ENCODE data around the gene HMX1.

HMX1 gene

GRCh38 chr4:8910822-8911315 is 39.2 kb upstream of the HMX1 start:
- no peak overlapping the region for H3K4ac ChIP-seq (ENCODE audit: low read depth, low read length)
- H3K4me3 ChIP-seq (ENCODE audit: low read length): no peak overlapping the region
- no peak overlapping the region for H2BK5ac ChIP-seq (ENCODE audit: low read length)
- H3K4me2 ChIP-seq (ENCODE audit: low read length): no peak overlapping the region
- H3K23ac ChIP-seq (ENCODE audit: low read length): no peak overlapping the region
- H3K36me3 ChIP-seq (ENCODE audit: control insufficient read depth, insufficient read depth, low read length): no peaks in the 10 kb centered on the region
- H2AK5ac ChIP-seq (ENCODE audit: low read length): no peak overlapping the region
- no peak overlapping the region for H3K56ac ChIP-seq (ENCODE audit: low read length)
- H3K18ac ChIP-seq (ENCODE audit: low read length): no peak overlapping the region
- no peaks in the 10 kb centered on the region for H3K4me1 ChIP-seq (ENCODE audit: control insufficient read depth, low read depth, low read length)
- no peaks in the 10 kb centered on the region for H3K79me1 ChIP-seq (ENCODE audit: low read length)
- no peaks in the 10 kb centered on the region for H3K79me2 ChIP-seq (ENCODE audit: control insufficient read depth, insufficient read depth, low read length)
- no peak overlapping the region for H2BK120ac ChIP-seq (ENCODE audit: low read depth, low read length)
- H3K27me3 ChIP-seq (ENCODE audit: insufficient read depth, low read length, poor library complexity): no peaks in the 10 kb centered on the region
- no peak overlapping the region for H4K5ac ChIP-seq (ENCODE audit: low read length)
- H3K9ac ChIP-seq (ENCODE audit: low read length): no peak overlapping the region
- no peak for DNase-seq
- WGBS (ENCODE audit: extremely low coverage, insufficient coverage, low lambda C conversion rate): no CpG with 5 or more reads among the region's 15 CpGs
- no peak overlapping the region for H2BK15ac ChIP-seq (replicated peaks; ENCODE audit: low read depth)
- no peak overlapping the region for H3K27ac ChIP-seq (ENCODE audit: low read depth, low read length)
- H4K8ac ChIP-seq (ENCODE audit: low read depth, low read length): no peak overlapping the region

GRCh38 chr4:8910100-8910821 is 38.6 kb upstream of the HMX1 start:
- DNase-seq: no peak
- H3K36me3 ChIP-seq (ENCODE audit: control insufficient read depth, insufficient read depth, low read length): no peaks in the 10 kb centered on the region
- H3K27me3 ChIP-seq (ENCODE audit: insufficient read depth, low read length, poor library complexity): no peaks in the 10 kb centered on the region
- H3K18ac ChIP-seq (ENCODE audit: low read length): no peak overlapping the region
- no peak overlapping the region for H3K27ac ChIP-seq (ENCODE audit: low read depth, low read length)
- H4K8ac ChIP-seq (ENCODE audit: low read depth, low read length): no peak overlapping the region
- H3K56ac ChIP-seq (ENCODE audit: low read length): no peak overlapping the region
- WGBS (ENCODE audit: extremely low coverage, insufficient coverage, low lambda C conversion rate): no CpG with 5 or more reads among the region's 30 CpGs
- no peaks in the 10 kb centered on the region for H3K4me1 ChIP-seq (ENCODE audit: control insufficient read depth, low read depth, low read length)
- H3K9ac ChIP-seq (ENCODE audit: low read length): no peak overlapping the region
- no peak overlapping the region for H2BK120ac ChIP-seq (ENCODE audit: low read depth, low read length)
- no peak overlapping the region for H2BK15ac ChIP-seq (replicated peaks; ENCODE audit: low read depth)
- H4K5ac ChIP-seq (ENCODE audit: low read length): no peak overlapping the region
- no peak overlapping the region for H3K4me2 ChIP-seq (ENCODE audit: low read length)
- H3K4ac ChIP-seq (ENCODE audit: low read depth, low read length): no peak overlapping the region
- no peaks in the 10 kb centered on the region for H3K79me2 ChIP-seq (ENCODE audit: control insufficient read depth, insufficient read depth, low read length)
- no peak overlapping the region for H3K23ac ChIP-seq (ENCODE audit: low read length)
- H3K4me3 ChIP-seq (ENCODE audit: low read length): no peak overlapping the region
- H2AK5ac ChIP-seq (ENCODE audit: low read length): no peak overlapping the region
- H3K79me1 ChIP-seq (ENCODE audit: low read length): no peaks in the 10 kb centered on the region
- no peak overlapping the region for H2BK5ac ChIP-seq (ENCODE audit: low read length)

GRCh38 chr4:8909548-8909947 is 37.9 kb upstream of the HMX1 start:
- Histone ChIP-seq H3K23ac (ENCODE audit: low read length) (no peak overlapping the region), H3K4me3 (ENCODE audit: low read length) (no peak overlapping the region), H3K27ac (ENCODE audit: low read depth, low read length) (no peak overlapping the region), H2BK5ac (ENCODE audit: low read length) (no peak overlapping the region), H3K27me3 (ENCODE audit: insufficient read depth, low read length, poor library complexity) (no peaks in the 10 kb centered on the region), H3K36me3 (ENCODE audit: control insufficient read depth, insufficient read depth, low read length) (no peaks in the 10 kb centered on the region), H4K8ac (ENCODE audit: low read depth, low read length) (no peak overlapping the region), H3K18ac (ENCODE audit: low read length) (no peak overlapping the region), H3K79me2 (ENCODE audit: control insufficient read depth, insufficient read depth, low read length) (no peaks in the 10 kb centered on the region), H4K5ac (ENCODE audit: low read length) (no peak overlapping the region), H3K9ac (ENCODE audit: low read length) (no peak overlapping the region), H3K56ac (ENCODE audit: low read length) (no peak overlapping the region), H2BK15ac (replicated peaks; ENCODE audit: low read depth) (no peak overlapping the region), H2BK120ac (ENCODE audit: low read depth, low read length) (no peak overlapping the region), H3K4me1 (ENCODE audit: control insufficient read depth, low read depth, low read length) (no peaks in the 10 kb centered on the region), H3K79me1 (ENCODE audit: low read length) (no peaks in the 10 kb centered on the region), H3K4me2 (ENCODE audit: low read length) (no peak overlapping the region), H2AK5ac (ENCODE audit: low read length) (no peak overlapping the region), H3K4ac (ENCODE audit: low read depth, low read length) (no peak overlapping the region)
- DNase-seq: no peak
- WGBS (ENCODE audit: extremely low coverage, insufficient coverage, low lambda C conversion rate): no CpG with 5 or more reads among the region's 9 CpGs

- no peak overlapping the region for H3K4ac ChIP-seq (ENCODE audit: low read depth, low read length)
- H4K8ac ChIP-seq (ENCODE audit: low read depth, low read length): no peak overlapping the region
- no peak overlapping the region for H2BK5ac ChIP-seq (ENCODE audit: low read length)
- no peaks in the 10 kb centered on the region for H3K36me3 ChIP-seq (ENCODE audit: control insufficient read depth, insufficient read depth, low read length)
- no peaks in the 10 kb centered on the region for H3K79me1 ChIP-seq (ENCODE audit: low read length)
- no peak overlapping the region for H3K18ac ChIP-seq (ENCODE audit: low read length)
- DNase-seq: no peak
- no peaks in the 10 kb centered on the region for H3K79me2 ChIP-seq (ENCODE audit: control insufficient read depth, insufficient read depth, low read length)
- no peak overlapping the region for H3K9ac ChIP-seq (ENCODE audit: low read length)
- H3K27ac ChIP-seq (ENCODE audit: low read depth, low read length): no peak overlapping the region
- no peak overlapping the region for H2BK120ac ChIP-seq (ENCODE audit: low read depth, low read length)
- no peak overlapping the region for H3K4me3 ChIP-seq (ENCODE audit: low read length)
- no peak overlapping the region for H3K56ac ChIP-seq (ENCODE audit: low read length)
- H3K4me2 ChIP-seq (ENCODE audit: low read length): no peak overlapping the region
- H2AK5ac ChIP-seq (ENCODE audit: low read length): no peak overlapping the region
- no peak overlapping the region for H2BK15ac ChIP-seq (replicated peaks; ENCODE audit: low read depth)
- no peaks in the 10 kb centered on the region for H3K27me3 ChIP-seq (ENCODE audit: insufficient read depth, low read length, poor library complexity)
- H3K4me1 ChIP-seq (ENCODE audit: control insufficient read depth, low read depth, low read length): no peaks in the 10 kb centered on the region
- no peak overlapping the region for H3K23ac ChIP-seq (ENCODE audit: low read length)
- H4K5ac ChIP-seq (ENCODE audit: low read length): no peak overlapping the region
- no CpG with 5 or more reads among the region's 34 CpGs for WGBS (ENCODE audit: extremely low coverage, insufficient coverage, low lambda C conversion rate)
Measured at GRCh38 chr4:8908206-8908893, 36.7 kb upstream of the HMX1 start.

- H3K4me3 ChIP-seq (ENCODE audit: low read length): no peak overlapping the region
- no peak overlapping the region for H3K23ac ChIP-seq (ENCODE audit: low read length)
- H3K27me3 ChIP-seq (ENCODE audit: insufficient read depth, low read length, poor library complexity): no peaks in the 10 kb centered on the region
- H3K36me3 ChIP-seq (ENCODE audit: control insufficient read depth, insufficient read depth, low read length): no peaks in the 10 kb centered on the region
- H2BK120ac ChIP-seq (ENCODE audit: low read depth, low read length): no peak overlapping the region
- H4K8ac ChIP-seq (ENCODE audit: low read depth, low read length): no peak overlapping the region
- no peak overlapping the region for H4K5ac ChIP-seq (ENCODE audit: low read length)
- H3K4me1 ChIP-seq (ENCODE audit: control insufficient read depth, low read depth, low read length): no peaks in the 10 kb centered on the region
- no peak overlapping the region for H3K27ac ChIP-seq (ENCODE audit: low read depth, low read length)
- H3K56ac ChIP-seq (ENCODE audit: low read length): no peak overlapping the region
- H3K18ac ChIP-seq (ENCODE audit: low read length): no peak overlapping the region
- H3K79me1 ChIP-seq (ENCODE audit: low read length): no peaks in the 10 kb centered on the region
- no CpG with 5 or more reads among the region's 14 CpGs for WGBS (ENCODE audit: extremely low coverage, insufficient coverage, low lambda C conversion rate)
- no peak overlapping the region for H2BK5ac ChIP-seq (ENCODE audit: low read length)
- no peaks in the 10 kb centered on the region for H3K79me2 ChIP-seq (ENCODE audit: control insufficient read depth, insufficient read depth, low read length)
- no peak overlapping the region for H2AK5ac ChIP-seq (ENCODE audit: low read length)
- no peak overlapping the region for H3K4ac ChIP-seq (ENCODE audit: low read depth, low read length)
- no peak overlapping the region for H2BK15ac ChIP-seq (replicated peaks; ENCODE audit: low read depth)
- no peak for DNase-seq
- H3K4me2 ChIP-seq (ENCODE audit: low read length): no peak overlapping the region
- H3K9ac ChIP-seq (ENCODE audit: low read length): no peak overlapping the region
Measured at GRCh38 chr4:8907596-8908205, 36.1 kb upstream of the HMX1 start.
